B cell (primary cell): ENCODE measurements around the gene PAPPA. TPM values are rescaled to one million over a fixed set of nuclear protein-coding genes. Genes with fewer than 3 reads are reported as not detected.

ENCODE experiments used
- ATAC-seq: fragments of 200-7000 bp; cut with Tn5 transposase; one replicate; pipeline ENCODE4 v1.10.0; 2021; ENCODE audit warnings: low read depth, mild to moderate bottlenecking, moderate number of reproducible peaks, moderate library complexity
- CTCF ChIA-PET: fragments of 350-600 bp; sonication (Branson Sonifier 250); formaldehyde crosslinking; loops from one replicate; lab custom pipeline; 2021; ENCODE audit warnings: antibody characterized with exemption, inconsistent platforms; lab: Charles Lee
- POLR2A ChIA-PET: fragments of 350-600 bp; sonication (Branson Sonifier 250); formaldehyde crosslinking; loops from one replicate; lab custom pipeline; 2021; ENCODE audit warnings: antibody characterized with exemption; lab: Charles Lee
- DNase-seq: peaks from one replicate; pipeline ENCODE4 v3.0.0; 2013
- H2AFZ ChIP-seq: 2 replicates; pipeline ENCODE4 v1.6.1; 2012; ENCODE audit warnings: mild to moderate bottlenecking, low read depth, low read length; ENCODE audit not compliant: insufficient read depth, poor library complexity, severe bottlenecking
- H3K27ac ChIP-seq, 2 donors: 1 replicate in 1 of 2; 2 replicates in 1 of 2; pipeline ENCODE4 v1.5.1; 2012 to 2013; ENCODE audit warnings: low read length in 2 of 2, mild to moderate bottlenecking in 2 of 2, moderate library complexity in 1 of 2
- H3K27me3 ChIP-seq, 4 experiments: fragments of 200-600 bp in 1 of 4; sonication (generic) in 1 of 4; replicated peaks in 1 of 4; 1 replicate in 2 of 4; 2 replicates in 2 of 4; pipeline versions ENCODE4 v1.6.1 to v1.7.0; 2013 to 2016; ENCODE audit warnings: low read length in 3 of 4, mild to moderate bottlenecking in 2 of 4, mixed read lengths in 1 of 4, moderate library complexity in 1 of 4; ENCODE audit not compliant: insufficient read depth in 4 of 4, control insufficient read depth in 3 of 4; ENCODE audit errors: control extremely low read depth in 1 of 4
- H3K36me3 ChIP-seq, 2 experiments: replicated peaks in 1 of 2; 1 replicate in 1 of 2; 2 replicates in 1 of 2; pipeline versions ENCODE4 v1.6.1 to v1.7.1; 2013; ENCODE audit warnings: low read length in 1 of 2; ENCODE audit not compliant: insufficient read depth in 2 of 2, control insufficient read depth in 1 of 2; ENCODE audit errors: control extremely low read depth in 1 of 2, extremely low read depth in 1 of 2
- H3K4me1 ChIP-seq, 2 donors: fragments of 200-600 bp in 1 of 2; sonication (generic) in 1 of 2; 1 replicate in 1 of 2; 2 replicates in 1 of 2; pipeline versions ENCODE4 v1.5.1 to v1.6.1; 2013 to 2017; ENCODE audit warnings: low read length in 2 of 2; ENCODE audit not compliant: control insufficient read depth in 2 of 2, insufficient read depth in 2 of 2
- H3K4me2 ChIP-seq: replicated peaks from 2 replicates; pipeline ENCODE3; 2012; ENCODE audit warnings: mild to moderate bottlenecking, low read depth, low read length; ENCODE audit not compliant: poor library complexity, severe bottlenecking
- H3K4me3 ChIP-seq, 5 experiments: fragments of 200-600 bp in 1 of 5; sonication (generic) in 1 of 5; 1 replicate in 3 of 5; 2 replicates in 2 of 5; pipeline versions ENCODE4 v1.5.1 to v1.7.0; 2011 to 2016; ENCODE audit warnings: low read length in 4 of 5, mild to moderate bottlenecking in 4 of 5, low read depth in 2 of 5, control low read depth in 1 of 5, moderate library complexity in 1 of 5; ENCODE audit not compliant: insufficient read depth in 1 of 5; ENCODE audit errors: control extremely low read depth in 1 of 5, extremely low read depth in 1 of 5
- H3K79me2 ChIP-seq: fragments of 200-600 bp; sonication (generic); one replicate; pipeline ENCODE4 v1.6.0; 2016; ENCODE audit warnings: low read length; ENCODE audit not compliant: control insufficient read depth, insufficient read depth
- H3K9ac ChIP-seq: fragments of 200-600 bp; sonication (generic); 2 replicates; pipeline ENCODE4 v1.6.1; 2017; ENCODE audit warnings: mild to moderate bottlenecking, low read length, moderate library complexity
- H3K9me3 ChIP-seq, 3 donors: one replicate each; pipeline versions ENCODE4 v1.6.1 to v1.7.1; 2013; ENCODE audit warnings: low read length in 2 of 3; ENCODE audit not compliant: control insufficient read depth in 2 of 3, insufficient read depth in 1 of 3; ENCODE audit errors: control extremely low read depth in 1 of 3
- H4K20me1 ChIP-seq: 2 replicates; pipeline ENCODE4 v1.6.0; 2012; ENCODE audit warnings: mild to moderate bottlenecking, low read length; ENCODE audit not compliant: insufficient read depth, control insufficient read depth, poor library complexity, severe bottlenecking
- H3K27ac Mint-ChIP-seq: one replicate; pipeline ENCODE4 v1.8.0; 2021; ENCODE audit warnings: mixed read lengths
- H3K27me3 Mint-ChIP-seq: one replicate; pipeline ENCODE4 v1.8.0; 2021; ENCODE audit warnings: mixed read lengths
- H3K4me1 Mint-ChIP-seq: one replicate; pipeline ENCODE4 v1.8.0; 2021; ENCODE audit warnings: mixed read lengths
- H3K4me3 Mint-ChIP-seq: one replicate; pipeline ENCODE4 v1.8.0; 2021; ENCODE audit warnings: mixed read lengths
- H3K9me3 Mint-ChIP-seq: one replicate; pipeline ENCODE4 v1.8.0; 2022; ENCODE audit warnings: mixed read lengths; ENCODE audit not compliant: insufficient read depth
- CTCF ChIP-seq: fragments of 200-600 bp; IDR thresholded peaks from one replicate; pipeline ENCODE4 v1.8.0; 2022; ENCODE audit warnings: antibody characterized with exemption, mild to moderate bottlenecking
- EZH2 ChIP-seq: IDR thresholded peaks from 2 replicates; pipeline ENCODE4 v1.6.1; 2012; ENCODE audit warnings: borderline replicate concordance, low read depth, mild to moderate bottlenecking, moderate library complexity, low read length; ENCODE audit not compliant: insufficient read depth, poor library complexity, severe bottlenecking
- WGBS: methylation state at CpG from one replicate; pipeline ENCODE4 v1.1.5; 2013; ENCODE audit warnings: missing lambda C conversion rate; ENCODE audit not compliant: insufficient coverage; 5-methylcytosine and 5-hydroxymethylcytosine counted together
- intact Hi-C: fragments of 100-400 bp; cut with micrococcal nuclease; formaldehyde crosslinking; loops from one replicate; pipeline ENCODE4 v1.10.0; 2022
- polyA plus RNA-seq: library from polyadenylated mRNA; depleted of rRNA; stranded (reverse); fragments of >200 nt; gene quantifications from 2 replicates; pipeline ENCODE4 v1.2.3, GENCODE V29; 2012
- total RNA-seq, 2 donors: library from RNA; stranded (reverse); fragments of 120-200 nt in 1 of 2; gene quantifications; 1 replicate in 1 of 2; 2 replicates in 1 of 2; pipeline versions ENCODE4 v1.2.3 to v1.2.4, GENCODE V29; 2013 to 2022

Gene PAPPA
- total and polyA plus RNA-seq, 2 donors (not counting 1 experiment from before 2014, with no cell fraction given) = not detected

GRCh38 chr9:116390303-116391228 lies 237.0 kb downstream of the PAPPA start:
- Histone ChIP-seq H3K4me1 (no peaks in the 10 kb centered on the region), H2AFZ (no peak overlapping the region), H3K79me2 (no peaks in the 10 kb centered on the region), H3K9ac (no peak overlapping the region), H3K27me3 (no peaks in the 10 kb centered on the region), H3K36me3 (no peaks in the 10 kb centered on the region), H3K4me3 (no peak overlapping the region), H4K20me1 (no peaks in the 10 kb centered on the region), H3K9me3 (no peaks in the 10 kb centered on the region), H3K4me2 (no peak overlapping the region), H3K27ac (no peak overlapping the region)
- intact Hi-C loops = no loop called here
- TF ChIP-seq CTCF (no peak), EZH2 (no peak)
- H3K27ac Mint-ChIP-seq = no peak overlapping the region
- no peaks in the 10 kb centered on the region for H3K9me3 Mint-ChIP-seq
- no peak overlapping the region for H3K4me3 Mint-ChIP-seq
- H3K27me3 Mint-ChIP-seq = no peaks in the 10 kb centered on the region
- DNase-seq = no peak
- POLR2A ChIA-PET = no interaction called here
- CTCF ChIA-PET = no interaction called here
- ATAC-seq = no peak
- H3K4me1 Mint-ChIP-seq = no peaks in the 10 kb centered on the region
- 36% methylated on average over 7 of the region's 7 CpGs for WGBS

GRCh38 chr9:116391306-116391900 lies 237.8 kb downstream of the PAPPA start:
- intact Hi-C loops = no loop called here
- Histone ChIP-seq H3K4me3 (no peak overlapping the region), H4K20me1 (no peaks in the 10 kb centered on the region), H3K9ac (no peak overlapping the region), H2AFZ (no peak overlapping the region), H3K9me3 (no peaks in the 10 kb centered on the region), H3K4me2 (no peak overlapping the region), H3K36me3 (no peaks in the 10 kb centered on the region), H3K4me1 (no peaks in the 10 kb centered on the region), H3K79me2 (no peaks in the 10 kb centered on the region), H3K27me3 (no peaks in the 10 kb centered on the region), H3K27ac (no peak overlapping the region)
- ATAC-seq = no peak
- Mint-ChIP-seq H3K4me1 (no peaks in the 10 kb centered on the region), H3K4me3 (no peak overlapping the region), H3K27me3 (no peaks in the 10 kb centered on the region), H3K9me3 (no peaks in the 10 kb centered on the region), H3K27ac (no peak overlapping the region)
- WGBS = 96% methylated on average over 3 of the region's 4 CpGs
- CTCF ChIA-PET = no interaction called here
- POLR2A ChIA-PET = no interaction called here
- DNase-seq = no peak
- TF ChIP-seq EZH2 = no peak
- no peak for TF ChIP-seq CTCF
